ENCODE results near the gene MB21D2. TPM values are rescaled to one million over a fixed set of nuclear protein-coding genes. Genes with fewer than 3 reads are reported as not detected.

The MB21D2 gene
- total and polyA plus RNA-seq, 2 of the 8 experiments (the other 6 are each of a cell fraction or from before 2014, with no cell fraction given), result 10.0 to 21.0 TPM

DNA sequence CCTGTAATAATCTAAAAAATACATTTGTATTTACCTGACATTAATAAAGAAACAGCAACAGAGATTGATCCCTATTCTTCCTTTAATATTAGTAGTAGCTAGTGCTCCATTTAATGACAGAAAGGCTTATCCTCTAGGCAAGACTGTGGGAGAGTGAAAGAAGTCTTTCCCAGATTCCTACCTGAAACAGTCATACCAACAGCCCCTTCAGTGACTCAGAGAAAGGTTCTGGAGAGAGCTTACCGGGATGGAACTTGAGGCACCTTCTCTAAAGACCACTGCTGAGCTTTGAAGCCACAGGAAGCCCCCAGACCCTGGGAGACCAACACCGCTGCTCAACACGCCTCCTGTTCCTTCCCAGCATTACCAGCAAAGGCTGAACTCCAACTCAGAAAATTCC is 123.4 kb downstream of the MB21D2 start:
- no peak overlapping the region for H4K8ac ChIP-seq (ENCODE audit: extremely low read depth, insufficient read depth, low read length)
- 78% methylated on average over 3 of the region's 3 CpGs; no CpG with 5 or more reads in 1 of the 2 experiments for WGBS, 2 experiments (ENCODE audit: extremely low coverage in 1 of 2, insufficient coverage in 1 of 2, insufficient read length in 1 of 2, insufficient replicate concordance in 2 of 2, low coverage in 1 of 2, low lambda C conversion rate in 2 of 2, missing lambda C conversion rate in 1 of 2)
- no peak overlapping the region for H2AFZ ChIP-seq (ENCODE audit: low read length)
- no peak for FAIRE-seq
- no peak overlapping the region for H2BK12ac ChIP-seq (ENCODE audit: low read depth, low read length)
- no peak overlapping the region for H3K4ac ChIP-seq (replicated peaks; ENCODE audit: insufficient read length, low read depth, low read length)
- H3K79me1 ChIP-seq (ENCODE audit: low read depth, low read length), result no peaks in the 10 kb centered on the region
- no peak overlapping the region for H3K14ac ChIP-seq (ENCODE audit: insufficient read length)
- no peaks in the 10 kb centered on the region for H3K27me3 ChIP-seq (replicated peaks in 1 of 4; ENCODE audit: control insufficient read depth in 3 of 4, extremely low read depth in 1 of 4, insufficient read depth in 3 of 4, low read length in 3 of 4)
- H4K91ac ChIP-seq (replicated peaks; ENCODE audit: insufficient read length, low read length), result no peak overlapping the region
- no peak overlapping the region; the same call in 1 of the 2 replicates for H3K18ac ChIP-seq (ENCODE audit: extremely low read depth, low read length)
- TF ChIP-seq CBX8 (IDR thresholded peaks at IDR 0.05; ENCODE audit: borderline replicate concordance, low read depth, low read length), result no peak
- no peak for TF ChIP-seq SP1 (IDR thresholded peaks at IDR 0.05; ENCODE audit: low read depth, low read length)
- TF ChIP-seq SRF (IDR thresholded peaks at IDR 0.05; ENCODE audit: low read depth, low read length), result no peak
- no peak for TF ChIP-seq CHD2 (IDR thresholded peaks at IDR 0.05; ENCODE audit: low read length)
- TF ChIP-seq SIRT6 (IDR thresholded peaks at IDR 0.05; ENCODE audit: low read length), result no peak
- TF ChIP-seq ZNF274 (IDR thresholded peaks at IDR 0.05; ENCODE audit: borderline replicate concordance, extremely low read depth, low read length), result no peak
- TF ChIP-seq MAFK (IDR thresholded peaks at IDR 0.05; ENCODE audit: low read depth, low read length), result no peak
- TF ChIP-seq, protein P1, sequence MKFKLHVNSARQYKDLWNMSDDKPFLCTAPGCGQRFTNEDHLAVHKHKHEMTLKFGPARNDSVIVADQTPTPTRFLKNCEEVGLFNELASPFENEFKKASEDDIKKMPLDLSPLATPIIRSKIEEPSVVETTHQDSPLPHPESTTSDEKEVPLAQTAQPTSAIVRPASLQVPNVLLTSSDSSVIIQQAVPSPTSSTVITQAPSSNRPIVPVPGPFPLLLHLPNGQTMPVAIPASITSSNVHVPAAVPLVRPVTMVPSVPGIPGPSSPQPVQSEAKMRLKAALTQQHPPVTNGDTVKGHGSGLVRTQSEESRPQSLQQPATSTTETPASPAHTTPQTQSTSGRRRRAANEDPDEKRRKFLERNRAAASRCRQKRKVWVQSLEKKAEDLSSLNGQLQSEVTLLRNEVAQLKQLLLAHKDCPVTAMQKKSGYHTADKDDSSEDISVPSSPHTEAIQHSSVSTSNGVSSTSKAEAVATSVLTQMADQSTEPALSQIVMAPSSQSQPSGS (IDR thresholded peaks at IDR 0.05; ENCODE audit: low read length), result no peak
- TF ChIP-seq EZH2 (IDR thresholded peaks at IDR 0.05; ENCODE audit: low read depth, low read length, severe bottlenecking), result no peak
- TF ChIP-seq PHF8 (conservative IDR thresholded peaks at IDR 0.05; ENCODE audit: low read depth, low read length), result no peak
- TF ChIP-seq SP4 (IDR thresholded peaks at IDR 0.05; ENCODE audit: low read length), result no peak
- TF ChIP-seq BCL11A (IDR thresholded peaks at IDR 0.05; ENCODE audit: low read depth in 2 of 2, low read length in 2 of 2), result no peak
- no peak for TF ChIP-seq RFX5 (IDR thresholded peaks at IDR 0.05; ENCODE audit: borderline replicate concordance, low read depth, low read length)
- H2AK5ac ChIP-seq (ENCODE audit: low read depth, low read length), result no peak overlapping the region
- H4K5ac ChIP-seq (ENCODE audit: insufficient read length, low read depth, low read length), result no peak overlapping the region
- H3K27ac ChIP-seq (ENCODE audit: low read depth, low read length), result no peak overlapping the region
- no peak overlapping the region for H3K56ac ChIP-seq (replicated peaks; ENCODE audit: insufficient read length, low read depth, low read length)
- no peak for DNase-seq (ENCODE audit: low read depth in 1 of 2, low spot score in 2 of 2)
- H3K36me3 ChIP-seq (ENCODE audit: control insufficient read depth in 2 of 4, insufficient read depth in 4 of 4, low read length in 3 of 4), result peaks cover 0 to 10% (median under 1%) of the 10 kb centered on the region in 4 experiments; a peak in 3 of 8 replicates
- no peak overlapping the region for H2BK120ac ChIP-seq (replicated peaks; ENCODE audit: low read depth, low read length)
- ChIA-PET POLR2A (ENCODE audit: partially characterized antibody) (no interaction called here), CTCF (ENCODE audit: partially characterized antibody) (interaction anchor here (1.0 to 7.8 kb wide), 6 partner anchors 8 to 331 kb away, joined by 3 to 54 read pairs (median 4); no protein-coding TSS in a partner anchor)
- no peak overlapping the region for H3K9ac ChIP-seq (replicated peaks in 1 of 4; ENCODE audit: extremely low read depth in 1 of 4, low read depth in 3 of 4, low read length in 3 of 4)
- H2BK15ac ChIP-seq (ENCODE audit: low read length), result no peak overlapping the region
- no peak overlapping the region for H2BK20ac ChIP-seq (ENCODE audit: low read length)
- no peaks in the 10 kb centered on the region for H4K20me1 ChIP-seq (replicated peaks in 1 of 2; ENCODE audit: control insufficient read depth in 1 of 2, insufficient read depth in 2 of 2, low read length in 2 of 2)
- H3K23ac ChIP-seq (ENCODE audit: insufficient read length), result no peak overlapping the region
- peaks cover 0 to 2% of the 10 kb centered on the region in 2 experiments; a peak in 1 of 4 replicates for H3K79me2 ChIP-seq (ENCODE audit: control insufficient read depth in 1 of 2, insufficient read depth in 2 of 2, low read length in 2 of 2)
- H3K4me3 ChIP-seq (ENCODE audit: extremely low read depth in 1 of 4, insufficient read depth in 2 of 4, low read depth in 3 of 4, low read length in 4 of 4), result no peak overlapping the region
- H2BK5ac ChIP-seq (ENCODE audit: low read depth, low read length), result no peak overlapping the region
- H3K23me2 ChIP-seq (ENCODE audit: low read depth, low read length), result no peaks in the 10 kb centered on the region
- no peaks in the 10 kb centered on the region for H3K4me1 ChIP-seq (replicated peaks in 1 of 4; ENCODE audit: control insufficient read depth in 3 of 4, insufficient read depth in 4 of 4, low read length in 3 of 4)
- no peak overlapping the region for H3K4me2 ChIP-seq (ENCODE audit: insufficient read depth in 1 of 2, low read depth in 2 of 2, low read length in 2 of 2)
- no peaks in the 10 kb centered on the region for H3K9me3 ChIP-seq (ENCODE audit: insufficient read depth in 2 of 2, low read depth in 1 of 2, low read length in 1 of 2)

Data from H1 (cell line).